OCI-LY7 (cell line): Measurements from ENCODE around the gene XPR1. TPM values are rescaled to one million over a fixed set of nuclear protein-coding genes. Genes with fewer than 3 reads are reported as not detected.
A peak's percentile ranks its signal among the peaks of the same experiment; 100 is the strongest.

Source experiments
- BruUV-seq: library from RNA; stranded (reverse); fragments of 400-500 nt; replicated peaks from 2 replicates; lab custom pipeline; 2021; lab: Mats Ljungman, UMichigan
- CTCF ChIA-PET: fragments of 300-600 bp; sonication (Branson Sonifier 250); formaldehyde crosslinking; loops from one replicate; lab custom pipeline; 2022; ENCODE audit warnings: antibody characterized with exemption; ENCODE audit not compliant: unreplicated experiment; lab: Charles Lee
- POLR2A ChIA-PET: fragments of 300-600 bp; sonication (Branson Sonifier 250); formaldehyde crosslinking; loops from one replicate; lab custom pipeline; 2022; ENCODE audit warnings: antibody characterized with exemption; lab: Charles Lee
- DNase-seq: peaks from one replicate; pipeline ENCODE4 v3.0.0-alpha.2; 2015; ENCODE audit warnings: low spot score
- H2AFZ ChIP-seq: fragments of 200-600 bp; sonication (generic), shearing (Covaris generic); 2 replicates; pipeline ENCODE4 v1.6.1; 2014; ENCODE audit warnings: mild to moderate bottlenecking, antibody characterized with exemption, low read length, moderate library complexity
- H3K27ac ChIP-seq: fragments of 200-600 bp; sonication (generic); 2 replicates; pipeline ENCODE4 v1.5.1; 2014; ENCODE audit warnings: mixed run types, low read depth, mild to moderate bottlenecking, moderate library complexity, low read length, inconsistent platforms; ENCODE audit not compliant: poor library complexity, severe bottlenecking
- H3K36me3 ChIP-seq: fragments of 200-600 bp; sonication (generic); 2 replicates; pipeline ENCODE4 v1.6.1; 2014; ENCODE audit warnings: mild to moderate bottlenecking, antibody characterized with exemption, low read length, moderate library complexity, mixed read lengths; ENCODE audit not compliant: insufficient read depth
- H3K4me1 ChIP-seq: fragments of 200-600 bp; sonication (generic); 2 replicates; pipeline ENCODE4 v1.5.1; 2014; ENCODE audit warnings: mild to moderate bottlenecking, low read length; ENCODE audit not compliant: insufficient read depth, poor library complexity, severe bottlenecking
- H3K4me2 ChIP-seq: fragments of 200-600 bp; sonication (generic); 2 replicates; pipeline ENCODE4 v1.6.1; 2014; ENCODE audit warnings: mild to moderate bottlenecking, low read length
- H3K4me3 ChIP-seq: fragments of 200-600 bp; sonication (generic); 2 replicates; pipeline ENCODE4 v1.5.1; 2014; ENCODE audit warnings: mild to moderate bottlenecking, low read depth, low read length; ENCODE audit not compliant: poor library complexity, severe bottlenecking
- H3K79me2 ChIP-seq: fragments of 200-600 bp; sonication (generic); 2 replicates; pipeline ENCODE4 v1.6.1; 2016; ENCODE audit warnings: low read depth, mild to moderate bottlenecking, low read length, moderate library complexity, mixed read lengths; ENCODE audit not compliant: insufficient read depth
- H3K9me2 ChIP-seq: fragments of 200-600 bp; sonication (generic); 2 replicates; pipeline ENCODE4 v1.6.1; 2016; ENCODE audit warnings: mild to moderate bottlenecking, low read length, mixed read lengths; ENCODE audit not compliant: insufficient read depth
- H3K9me3 ChIP-seq: fragments of 200-600 bp; sonication (generic); 2 replicates; pipeline ENCODE4 v1.6.1; 2014; ENCODE audit warnings: mild to moderate bottlenecking, mixed run types, low read length, mixed read lengths
- H4K20me1 ChIP-seq: fragments of 200-600 bp; sonication (generic); 2 replicates; pipeline ENCODE4 v1.6.1; 2014; ENCODE audit warnings: mild to moderate bottlenecking, antibody characterized with exemption, low read length, moderate library complexity, mixed read lengths; ENCODE audit not compliant: insufficient read depth
- CTCF ChIP-seq: fragments of 200-600 bp; sonication (generic); conservative IDR thresholded peaks from 2 replicates; pipeline ENCODE4 v1.5.1; 2014; ENCODE audit warnings: mild to moderate bottlenecking, antibody characterized with exemption, low read length, moderate library complexity, mixed read lengths
- EZH2phosphoT487 ChIP-seq: fragments of 200-600 bp; sonication (generic); IDR thresholded peaks from 2 replicates; pipeline ENCODE4 v1.6.1; 2018; ENCODE audit warnings: low read depth, borderline replicate concordance, mild to moderate bottlenecking, mixed run types, antibody characterized with exemption, low read length, moderate library complexity, mixed read lengths
- intact Hi-C: fragments of 100-400 bp; cut with micrococcal nuclease; formaldehyde crosslinking; loops from one replicate; pipeline ENCODE4 v1.10.0; 2022; ENCODE audit not compliant: unreplicated experiment
- total RNA-seq, 2 experiments: library from RNA; depleted of rRNA in 1 of 2; stranded (reverse); fragments of >200 nt in 1 of 2; shearing (Covaris generic) in 1 of 2; gene quantifications; 2 replicates each; pipeline ENCODE4 v1.2.3, GENCODE V29; 2014 to 2022

XPR1 gene
- total RNA-seq, 2 experiments from 2014 or later = 8.6 to 17.2 TPM

GRCh38 chr1:180884588-180885300 lies 252.9 kb downstream of the XPR1 start:
- no peak overlapping the region for H3K4me3 ChIP-seq
- H3K4me2 ChIP-seq = no peak overlapping the region
- H3K9me3 ChIP-seq = no peaks in the 10 kb centered on the region
- H2AFZ ChIP-seq = no peak overlapping the region
- CTCF ChIA-PET = interaction anchor here (0.6 kb wide), 1 partner anchor 10 kb away, joined by 3 read pairs; no protein-coding TSS in a partner anchor
- H3K27ac ChIP-seq = no peak overlapping the region
- no peaks in the 10 kb centered on the region for H3K9me2 ChIP-seq
- H3K4me1 ChIP-seq = peaks cover 9% of the 10 kb centered on the region
- TSS peak; percentile 38 for BruUV-seq
- TF ChIP-seq EZH2phosphoT487 (no peak), CTCF (no peak)
- H4K20me1 ChIP-seq = no peaks in the 10 kb centered on the region
- intact Hi-C loops = loop anchor here (5.0 kb wide), 2 partner anchors 198 to 538 kb away; no protein-coding TSS in a partner anchor
- H3K36me3 ChIP-seq = no peaks in the 10 kb centered on the region
- H3K79me2 ChIP-seq = no peaks in the 10 kb centered on the region
- no peak for DNase-seq
- POLR2A ChIA-PET = interaction anchor here (0.5 to 1.0 kb wide), 4 partner anchors 10 to 264 kb away, joined by 3 to 6 read pairs (median 3); no protein-coding TSS in a partner anchor

GRCh38 chr1:180886338-180886737 lies 254.5 kb downstream of the XPR1 start:
- Histone ChIP-seq H4K20me1 (no peaks in the 10 kb centered on the region), H3K9me2 (no peaks in the 10 kb centered on the region), H2AFZ (no peak overlapping the region), H3K4me3 (no peak overlapping the region), H3K4me1 (peaks cover 9% of the 10 kb centered on the region), H3K4me2 (no peak overlapping the region), H3K9me3 (no peaks in the 10 kb centered on the region), H3K79me2 (no peaks in the 10 kb centered on the region), H3K27ac (no peak overlapping the region), H3K36me3 (no peaks in the 10 kb centered on the region)
- TF ChIP-seq CTCF (no peak), EZH2phosphoT487 (no peak)
- CTCF ChIA-PET = no interaction called here
- POLR2A ChIA-PET = no interaction called here
- BruUV-seq = no TSS peak
- intact Hi-C loops = no loop called here
- no peak for DNase-seq

- Histone ChIP-seq H3K79me2 (no peaks in the 10 kb centered on the region), H4K20me1 (no peaks in the 10 kb centered on the region), H2AFZ (no peak overlapping the region), H3K4me1 (peaks cover 9% of the 10 kb centered on the region), H3K4me3 (no peak overlapping the region), H3K36me3 (no peaks in the 10 kb centered on the region), H3K9me2 (no peaks in the 10 kb centered on the region), H3K27ac (no peak overlapping the region), H3K9me3 (no peaks in the 10 kb centered on the region), H3K4me2 (no peak overlapping the region)
- intact Hi-C loops = no loop called here
- no peak for DNase-seq
- BruUV-seq = no TSS peak
- no peak for TF ChIP-seq CTCF
- TF ChIP-seq EZH2phosphoT487 = no peak
- POLR2A ChIA-PET = interaction anchor here (0.7 to 1.3 kb wide), 2 partner anchors 11 to 15 kb away, joined by 3 read pairs; no protein-coding TSS in a partner anchor
- CTCF ChIA-PET = no interaction called here
Measured at GRCh38 chr1:180887841-180888240, 256.0 kb downstream of the XPR1 start.
